ENCODE data around the gene TRIM26. TPM values are rescaled to one million over a fixed set of nuclear protein-coding genes. Genes with fewer than 3 reads are reported as not detected.
A peak's percentile ranks its signal among the peaks of the same experiment; 100 is the strongest.

Gene TRIM26
- polyA plus RNA-seq, 3 donors: 16.4 to 26.4 (median 26.0) TPM

DNA sequence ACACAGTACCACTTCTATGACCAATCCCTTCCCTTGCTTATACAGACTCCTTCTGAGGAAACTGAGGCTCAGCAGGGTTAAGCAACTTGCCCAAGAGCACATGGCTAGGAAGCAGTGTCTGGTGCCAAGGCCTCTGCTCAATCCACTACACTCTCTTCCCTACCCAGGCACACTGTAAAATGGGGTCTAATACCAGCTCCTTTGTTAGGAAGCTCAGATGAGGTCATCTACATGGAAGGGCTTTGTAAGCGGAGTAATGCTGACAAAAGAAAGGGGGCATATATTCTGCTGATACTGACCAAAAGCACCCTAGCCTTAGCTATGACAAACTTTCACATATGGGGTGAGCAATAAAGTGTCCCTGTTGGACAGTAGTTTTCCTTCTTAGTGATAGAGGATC is 9.1 kb downstream of the TRIM26 start:
- Mint-ChIP-seq H3K27ac (peak overlapping the region in 5 of 7 donors; percentile 19 to 54 (median 36)), H3K27me3 (ENCODE audit: low read depth in 3 of 3) (peaks cover 0 to 2% (median 0%) of the 10 kb centered on the region in 3 donors)
- WGBS (ENCODE audit: insufficient coverage): no CpG with 5 or more reads among the region's 1 CpG

DNA sequence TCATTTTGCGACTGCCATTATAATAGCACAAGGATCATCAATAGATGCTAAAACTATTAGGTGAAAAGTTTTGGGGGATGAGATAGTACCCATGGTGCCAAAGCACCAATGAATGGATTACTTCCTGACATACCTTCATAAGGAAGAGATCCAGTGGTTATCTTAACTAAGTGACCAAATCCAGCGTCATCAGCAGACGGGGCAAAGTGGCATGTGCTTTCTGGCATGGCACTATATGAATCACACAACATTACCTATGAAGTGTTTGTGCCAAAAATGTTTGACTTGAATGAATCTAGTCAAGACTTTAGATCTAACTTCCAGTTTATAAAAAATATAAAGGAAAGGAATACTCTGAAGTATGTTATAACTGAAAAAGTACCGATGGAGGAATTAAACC is 10.8 kb downstream of the TRIM26 start:
- peak overlapping the region; percentile 53 for H3K4me2 ChIP-seq (replicated peaks; ENCODE audit: extremely low read depth, low read length, poor library complexity, severe bottlenecking)
- Mint-ChIP-seq H3K4me3 (no peak overlapping the region), H3K9me3 (peaks cover 0 to 3% (median 0%) of the 10 kb centered on the region in 7 donors), H3K27me3 (ENCODE audit: low read depth in 3 of 3) (peaks cover 0 to 2% (median 0%) of the 10 kb centered on the region in 3 donors), H3K4me1 (peaks cover 74% of the 10 kb centered on the region), H3K27ac (peak overlapping the region in 5 of 7 donors; percentile 81 to 92 (median 90)), H3K36me3 (peaks cover 37 to 57% of the 10 kb centered on the region in 2 donors)
- peak overlapping the region in 1 of 2 donors; percentile 76 for H3K27ac ChIP-seq (ENCODE audit: low read depth in 1 of 2, low read length in 2 of 2)
- peaks cover 36 to 37% of the 10 kb centered on the region in 2 donors for H3K4me1 ChIP-seq (ENCODE audit: control insufficient read depth in 1 of 2, insufficient read depth in 2 of 2, low read length in 2 of 2)
- H2AFZ ChIP-seq (ENCODE audit: insufficient read depth, low read depth, low read length, poor library complexity, severe bottlenecking): no peak overlapping the region
- peaks cover 86% of the 10 kb centered on the region for H4K20me1 ChIP-seq (ENCODE audit: insufficient read depth, low read length)
- peaks cover 21 to 37% of the 10 kb centered on the region in 2 donors for H3K36me3 ChIP-seq (replicated peaks in 1 of 2; ENCODE audit: control insufficient read depth in 1 of 2, insufficient read depth in 2 of 2, low read length in 2 of 2)
- no CpG with 5 or more reads among the region's 4 CpGs for WGBS (ENCODE audit: insufficient coverage)
- DNase-seq: no peak
- H3K4me3 ChIP-seq (replicated peaks in 1 of 3; ENCODE audit: low read depth in 2 of 3, low read length in 3 of 3): peak overlapping the region in 1 of 3 experiments; percentile 51
- no peaks in the 10 kb centered on the region for H3K9me3 ChIP-seq (replicated peaks in 1 of 2; ENCODE audit: control insufficient read depth in 1 of 2, insufficient read depth in 1 of 2, low read length in 2 of 2)
- TF ChIP-seq, protein P1, sequence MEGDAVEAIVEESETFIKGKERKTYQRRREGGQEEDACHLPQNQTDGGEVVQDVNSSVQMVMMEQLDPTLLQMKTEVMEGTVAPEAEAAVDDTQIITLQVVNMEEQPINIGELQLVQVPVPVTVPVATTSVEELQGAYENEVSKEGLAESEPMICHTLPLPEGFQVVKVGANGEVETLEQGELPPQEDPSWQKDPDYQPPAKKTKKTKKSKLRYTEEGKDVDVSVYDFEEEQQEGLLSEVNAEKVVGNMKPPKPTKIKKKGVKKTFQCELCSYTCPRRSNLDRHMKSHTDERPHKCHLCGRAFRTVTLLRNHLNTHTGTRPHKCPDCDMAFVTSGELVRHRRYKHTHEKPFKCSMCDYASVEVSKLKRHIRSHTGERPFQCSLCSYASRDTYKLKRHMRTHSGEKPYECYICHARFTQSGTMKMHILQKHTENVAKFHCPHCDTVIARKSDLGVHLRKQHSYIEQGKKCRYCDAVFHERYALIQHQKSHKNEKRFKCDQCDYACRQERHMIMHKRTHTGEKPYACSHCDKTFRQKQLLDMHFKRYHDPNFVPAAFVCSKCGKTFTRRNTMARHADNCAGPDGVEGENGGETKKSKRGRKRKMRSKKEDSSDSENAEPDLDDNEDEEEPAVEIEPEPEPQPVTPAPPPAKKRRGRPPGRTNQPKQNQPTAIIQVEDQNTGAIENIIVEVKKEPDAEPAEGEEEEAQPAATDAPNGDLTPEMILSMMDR (IDR thresholded peaks at IDR 0.05): no peak
- H3K27me3 ChIP-seq (ENCODE audit: control insufficient read depth in 2 of 2, insufficient read depth in 2 of 2, low read length in 2 of 2): no peaks in the 10 kb centered on the region
- H3K79me2 ChIP-seq (ENCODE audit: insufficient read depth, low read length): peaks cover 78% of the 10 kb centered on the region
- H3K9ac ChIP-seq (ENCODE audit: insufficient read depth, low read length, poor library complexity, severe bottlenecking): no peak overlapping the region
- intact Hi-C loops (cut with micrococcal nuclease): no loop called here

More for the DNA sequence above, 9.1 kb downstream of the TRIM26 start:
- Histone ChIP-seq H3K9me3 (replicated peaks in 1 of 2; ENCODE audit: control insufficient read depth in 1 of 2, insufficient read depth in 1 of 2, low read length in 2 of 2) (no peaks in the 10 kb centered on the region), H3K79me2 (ENCODE audit: insufficient read depth, low read length) (peaks cover 86% of the 10 kb centered on the region), H3K4me1 (ENCODE audit: control insufficient read depth in 1 of 2, insufficient read depth in 2 of 2, low read length in 2 of 2) (peaks cover 36 to 40% of the 10 kb centered on the region in 2 donors), H3K4me3 (replicated peaks in 1 of 3; ENCODE audit: low read depth in 2 of 3, low read length in 3 of 3) (no peak overlapping the region), H3K27me3 (ENCODE audit: control insufficient read depth in 2 of 2, insufficient read depth in 2 of 2, low read length in 2 of 2) (no peaks in the 10 kb centered on the region), H3K27ac (ENCODE audit: low read depth in 1 of 2, low read length in 2 of 2) (peak overlapping the region in 1 of 2 donors; percentile 57), H3K4me2 (replicated peaks; ENCODE audit: extremely low read depth, low read length, poor library complexity, severe bottlenecking) (no peak overlapping the region), H4K20me1 (ENCODE audit: insufficient read depth, low read length) (peaks cover 87% of the 10 kb centered on the region), H2AFZ (ENCODE audit: insufficient read depth, low read depth, low read length, poor library complexity, severe bottlenecking) (no peak overlapping the region), H3K9ac (ENCODE audit: insufficient read depth, low read length, poor library complexity, severe bottlenecking) (no peak overlapping the region), H3K36me3 (replicated peaks in 1 of 2; ENCODE audit: control insufficient read depth in 1 of 2, insufficient read depth in 2 of 2, low read length in 2 of 2) (peaks cover 8 to 28% of the 10 kb centered on the region in 2 donors)
- intact Hi-C loops (cut with micrococcal nuclease): no loop called here
- Mint-ChIP-seq H3K9me3 (peaks cover 0 to 3% (median 0%) of the 10 kb centered on the region in 7 donors), H3K36me3 (peaks cover 35 to 57% of the 10 kb centered on the region in 2 donors), H3K4me3 (no peak overlapping the region), H3K4me1 (peaks cover 84% of the 10 kb centered on the region)
- TF ChIP-seq, protein P1 (IDR thresholded peaks at IDR 0.05): no peak
- no peak for DNase-seq

Data from CD14-positive monocyte (primary cell).